SK-N-SH treated with all-trans-retinoic acid at 6 μM for 48 hours (cell line): ENCODE data around the gene ACOXL.

Experiments
- CREB5 ChIP-seq: fragments of 250-450 bp; sonication (Bioruptor Pico); IDR thresholded peaks from 2 replicates; pipeline ENCODE4 v1.5.1; 2020; ENCODE audit warnings: low read depth, mild to moderate bottlenecking, moderate library complexity
- CSRNP3 ChIP-seq: fragments of 250-450 bp; sonication (Bioruptor Pico); IDR thresholded peaks from 2 replicates; pipeline ENCODE4 v1.5.1; 2021; ENCODE audit warnings: mild to moderate bottlenecking, moderate library complexity
- GLIS3 ChIP-seq: fragments of 250-450 bp; sonication (Bioruptor Pico); IDR thresholded peaks from 2 replicates; pipeline ENCODE4 v1.5.0; 2020; ENCODE audit warnings: mild to moderate bottlenecking, moderate library complexity
- PATZ1 ChIP-seq: fragments of 250-450 bp; sonication (Bioruptor Pico); IDR thresholded peaks from 2 replicates; pipeline ENCODE4 v1.8.0; 2020; ENCODE audit warnings: mild to moderate bottlenecking, moderate library complexity, borderline replicate concordance
- POU6F1 ChIP-seq: fragments of 250-450 bp; sonication (Bioruptor Pico); IDR thresholded peaks from 2 replicates; pipeline ENCODE4 v1.8.0; 2021; ENCODE audit warnings: low read depth, mild to moderate bottlenecking, moderate library complexity, borderline replicate concordance
- RARB ChIP-seq: fragments of 250-450 bp; sonication (Bioruptor Pico); IDR thresholded peaks from 2 replicates; pipeline ENCODE4 v1.8.0; 2021; ENCODE audit warnings: mild to moderate bottlenecking, moderate library complexity
- SNAI2 ChIP-seq: fragments of 250-450 bp; sonication (Bioruptor Pico); IDR thresholded peaks from 2 replicates; pipeline ENCODE4 v1.5.0; 2020; ENCODE audit warnings: mild to moderate bottlenecking, moderate library complexity
- TCF4 ChIP-seq: fragments of 250-450 bp; sonication (Bioruptor Pico); IDR thresholded peaks from 2 replicates; pipeline ENCODE4 v1.8.0; 2021; ENCODE audit warnings: mild to moderate bottlenecking, moderate library complexity, borderline replicate concordance
- TOX ChIP-seq: fragments of 250-450 bp; sonication (Bioruptor Pico); IDR thresholded peaks from 2 replicates; pipeline ENCODE4 v1.8.0; 2021; ENCODE audit warnings: mild to moderate bottlenecking, moderate library complexity, borderline replicate concordance
- ZFP3 ChIP-seq: fragments of 250-450 bp; sonication (Bioruptor Pico); IDR thresholded peaks from 2 replicates; pipeline ENCODE4 v1.5.0; 2020; ENCODE audit warnings: mild to moderate bottlenecking, moderate library complexity
- ZNF565 ChIP-seq: fragments of 450-650 bp; formaldehyde crosslinking; conservative IDR thresholded peaks from 2 replicates; pipeline ENCODE4 v1.5.0; 2020; ENCODE audit warnings: low read depth, mild to moderate bottlenecking, moderate library complexity
- ZNF8 ChIP-seq: fragments of 450-650 bp; formaldehyde crosslinking; IDR thresholded peaks from 2 replicates; pipeline ENCODE4 v1.5.0; 2020; ENCODE audit warnings: mild to moderate bottlenecking, moderate library complexity
- TF ChIP-seq, protein P1 (sequence below): fragments of 250-450 bp; sonication (Bioruptor Pico); IDR thresholded peaks from 2 replicates; pipeline ENCODE4 v1.5.0; 2020; ENCODE audit warnings: mild to moderate bottlenecking, moderate library complexity

- TF ChIP-seq CSRNP3 (CRISPR knock-in tag) (no peak), CREB5 (no peak), TCF4 (CRISPR knock-in tag) (no peak), GLIS3 (CRISPR knock-in tag) (no peak), RARB (no peak), PATZ1 (no peak), ZFP3 (no peak), POU6F1 (CRISPR knock-in tag) (no peak), ZNF565 (CRISPR knock-in tag) (no peak), SNAI2 (no peak), TOX (no peak), ZNF8 (no peak)
- TF ChIP-seq, protein P1, sequence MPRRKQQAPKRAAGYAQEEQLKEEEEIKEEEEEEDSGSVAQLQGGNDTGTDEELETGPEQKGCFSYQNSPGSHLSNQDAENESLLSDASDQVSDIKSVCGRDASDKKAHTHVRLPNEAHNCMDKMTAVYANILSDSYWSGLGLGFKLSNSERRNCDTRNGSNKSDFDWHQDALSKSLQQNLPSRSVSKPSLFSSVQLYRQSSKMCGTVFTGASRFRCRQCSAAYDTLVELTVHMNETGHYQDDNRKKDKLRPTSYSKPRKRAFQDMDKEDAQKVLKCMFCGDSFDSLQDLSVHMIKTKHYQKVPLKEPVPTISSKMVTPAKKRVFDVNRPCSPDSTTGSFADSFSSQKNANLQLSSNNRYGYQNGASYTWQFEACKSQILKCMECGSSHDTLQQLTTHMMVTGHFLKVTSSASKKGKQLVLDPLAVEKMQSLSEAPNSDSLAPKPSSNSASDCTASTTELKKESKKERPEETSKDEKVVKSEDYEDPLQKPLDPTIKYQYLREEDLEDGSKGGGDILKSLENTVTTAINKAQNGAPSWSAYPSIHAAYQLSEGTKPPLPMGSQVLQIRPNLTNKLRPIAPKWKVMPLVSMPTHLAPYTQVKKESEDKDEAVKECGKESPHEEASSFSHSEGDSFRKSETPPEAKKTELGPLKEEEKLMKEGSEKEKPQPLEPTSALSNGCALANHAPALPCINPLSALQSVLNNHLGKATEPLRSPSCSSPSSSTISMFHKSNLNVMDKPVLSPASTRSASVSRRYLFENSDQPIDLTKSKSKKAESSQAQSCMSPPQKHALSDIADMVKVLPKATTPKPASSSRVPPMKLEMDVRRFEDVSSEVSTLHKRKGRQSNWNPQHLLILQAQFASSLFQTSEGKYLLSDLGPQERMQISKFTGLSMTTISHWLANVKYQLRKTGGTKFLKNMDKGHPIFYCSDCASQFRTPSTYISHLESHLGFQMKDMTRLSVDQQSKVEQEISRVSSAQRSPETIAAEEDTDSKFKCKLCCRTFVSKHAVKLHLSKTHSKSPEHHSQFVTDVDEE (CRISPR knock-in tag): no peak
Observed at GRCh38 chr2:110818767-110819481, 86.6 kb downstream of the ACOXL start.
